Coronary artery (tissue), 2 donors: Measurements from ENCODE around the gene APOC4.

Source experiments
- DNase-seq: peaks from one replicate; pipeline ENCODE4 v3.0.0-alpha.2; 2017; ENCODE audit warnings: low spot score
- H3K27ac ChIP-seq, 2 donors: fragments of 200-600 bp; sonication (generic); one replicate each; pipeline ENCODE4 v1.5.1; 2016 to 2019
- H3K4me3 ChIP-seq: fragments of 200-600 bp; sonication (generic); 2 replicates; pipeline ENCODE4 v1.5.1; 2016; ENCODE audit warnings: mild to moderate bottlenecking, moderate library complexity
- CTCF ChIP-seq: fragments of 200-600 bp; sonication (generic); IDR thresholded peaks from one replicate; pipeline ENCODE4 v1.5.1; 2019; ENCODE audit warnings: antibody characterized with exemption

APOC4 gene

GRCh38 chr19:44942067-44942571 lies at the start of gene APOC4:
Gene APOC4 (plus strand): TSS chr19:44942237. CDS start chr19:44942278, 41 bp downstream.
- Histone ChIP-seq H3K27ac (no peak within 1 kb of the TSS), H3K4me3 (no peak within 1 kb of the TSS)
- no peak for DNase-seq
- no peak for TF ChIP-seq CTCF

- no peak for DNase-seq
- no peak overlapping the region for H3K4me3 ChIP-seq
- H3K27ac ChIP-seq: no peak overlapping the region
- TF ChIP-seq CTCF: no peak
These were observed 49.1 kb upstream of the APOC4 start for GRCh38 chr19:44892932-44893331.

GRCh38 chr19:44893332-44894051 lies 48.5 kb upstream of the APOC4 start:
- no peak overlapping the region for H3K27ac ChIP-seq
- no peak overlapping the region for H3K4me3 ChIP-seq
- DNase-seq: no peak
- TF ChIP-seq CTCF: no peak

GRCh38 chr19:44894052-44894400 lies 48.0 kb upstream of the APOC4 start:
- no peak for TF ChIP-seq CTCF
- no peak for DNase-seq
- H3K4me3 ChIP-seq: no peak overlapping the region
- H3K27ac ChIP-seq: no peak overlapping the region

- no peak for DNase-seq
- TF ChIP-seq CTCF: no peak
These were observed 47.1 kb upstream of the APOC4 start for GRCh38 chr19:44894946-44895345.

GRCh38 chr19:44897835-44898234 lies 44.2 kb upstream of the APOC4 start:
- no peak for DNase-seq
- TF ChIP-seq CTCF: no peak

More at GRCh38 chr19:44894946-44895345, 47.1 kb upstream of the APOC4 start:
- Histone ChIP-seq H3K4me3 (no peak overlapping the region), H3K27ac (no peak overlapping the region)

More at GRCh38 chr19:44897835-44898234, 44.2 kb upstream of the APOC4 start:
- H3K27ac ChIP-seq: no peak overlapping the region
- H3K4me3 ChIP-seq: no peak overlapping the region
